A549 (cell line): ENCODE measurements around the gene ZC3H14. TPM values are rescaled to one million over a fixed set of nuclear protein-coding genes. Genes with fewer than 3 reads are reported as not detected.

Source experiments
- ATAC-seq, 2 experiments: fragments of 200-7000 bp in 1 of 2; fragments of >200 bp in 1 of 2; cut with Nextera tagmentation in 1 of 2; cut with Tn5 transposase in 1 of 2; 3 replicates each; pipeline versions ENCODE4 v1.8.0 to v1.9.1; 2018 to 2020; ENCODE audit warnings: mild to moderate bottlenecking in 1 of 2, moderate library complexity in 1 of 2
- CTCF ChIA-PET: fragments of 300-600 bp; sonication (Branson Sonifier 250); formaldehyde crosslinking; extraction: SDS; loops from one replicate; lab custom pipeline; 2021; ENCODE audit warnings: antibody characterized with exemption, inconsistent platforms; lab: Yijun Ruan, JAX
- POLR2A ChIA-PET: fragments of 350-600 bp; formaldehyde crosslinking; extraction: SDS; loops from one replicate; lab custom pipeline; 2021; ENCODE audit warnings: antibody characterized with exemption, inconsistent platforms; lab: Yijun Ruan, JAX
- DNase-seq, 2 experiments: peaks; one replicate each; pipeline versions ENCODE4 v3.0.0 to v3.0.0-alpha.2; 2011 to 2016; ENCODE audit warnings: low read depth in 1 of 2, low spot score in 1 of 2
- FAIRE-seq: peaks from 2 replicates; lab custom pipeline; 2011; peaks lifted over from hg19 to GRCh38; lab: Jason Lieb, UNC
- H3K27ac ChIP-seq, 2 experiments: fragments of >200 bp; sonication (Bioruptor Twin); formaldehyde crosslinking; 3 replicates each; pipeline ENCODE4 v1.5.1; 2016 to 2017
- H3K4me1 ChIP-seq: fragments of >200 bp; sonication (Bioruptor Twin); formaldehyde crosslinking; 3 replicates; pipeline ENCODE4 v1.6.1; 2016
- H3K4me2 ChIP-seq: fragments of >200 bp; sonication (Bioruptor Twin); formaldehyde crosslinking; 3 replicates; pipeline ENCODE4 v1.6.1; 2016
- H3K4me3 ChIP-seq: fragments of >200 bp; sonication (Bioruptor Twin); formaldehyde crosslinking; 3 replicates; pipeline ENCODE4 v1.5.1; 2016
- H3K9me3 ChIP-seq: fragments of >200 bp; sonication (Bioruptor Twin); formaldehyde crosslinking; 3 replicates; pipeline ENCODE4 v1.6.1; 2016
- BCL3 ChIP-seq: fragments of >200 bp; sonication (Bioruptor Twin); formaldehyde crosslinking; IDR thresholded peaks from 3 replicates; pipeline ENCODE4 v1.6.1; 2016
- E2F6 ChIP-seq: IDR thresholded peaks from 2 replicates; pipeline ENCODE4 v1.6.1; 2012; ENCODE audit warnings: low read depth, borderline replicate concordance
- EP300 ChIP-seq, 2 experiments: fragments of >200 bp; sonication (Bioruptor Twin); formaldehyde crosslinking; IDR thresholded peaks; 2 replicates in 1 of 2; 3 replicates in 1 of 2; pipeline ENCODE4 v1.6.1; 2016 to 2017
- GATA3 ChIP-seq: IDR thresholded peaks from 2 replicates; pipeline ENCODE4 v1.6.1; 2012; ENCODE audit warnings: borderline replicate concordance
- HEYL ChIP-seq: fragments of 250-450 bp; sonication (Bioruptor Pico); IDR thresholded peaks from 2 replicates; pipeline ENCODE4 v1.8.0; 2021; ENCODE audit warnings: mild to moderate bottlenecking, moderate library complexity
- HMGXB4 ChIP-seq: fragments of 250-450 bp; sonication (Bioruptor Pico); IDR thresholded peaks from 2 replicates; pipeline ENCODE4 v1.5.0; 2021; ENCODE audit warnings: mild to moderate bottlenecking, moderate library complexity, borderline replicate concordance
- HOXB5 ChIP-seq: fragments of 250-450 bp; sonication (Bioruptor Pico); IDR thresholded peaks from 2 replicates; pipeline ENCODE4 v1.5.0; 2020; ENCODE audit warnings: mild to moderate bottlenecking, moderate library complexity
- KDM1A ChIP-seq: fragments of 200-600 bp; sonication (generic); IDR thresholded peaks from 2 replicates; pipeline ENCODE4 v1.6.1; 2016; ENCODE audit warnings: low read depth, mild to moderate bottlenecking
- MAFK ChIP-seq: fragments of 450-650 bp; IDR thresholded peaks from 2 replicates; pipeline ENCODE4 v1.6.1; 2014; ENCODE audit not compliant: partially characterized antibody
- MAX ChIP-seq: IDR thresholded peaks from 2 replicates; pipeline ENCODE4 v1.6.1; 2012
- MYC ChIP-seq: IDR thresholded peaks from 2 replicates; pipeline ENCODE4 v1.6.1; 2012; ENCODE audit warnings: mild to moderate bottlenecking, inconsistent platforms, low read length, improper control_type of control experiment, borderline replicate concordance
- RAD21 ChIP-seq, 2 experiments: fragments of >200 bp in 1 of 2; sonication (Bioruptor Twin) in 1 of 2; formaldehyde crosslinking in 1 of 2; IDR thresholded peaks in 1 of 2; conservative IDR thresholded peaks in 1 of 2; 2 replicates in 1 of 2; 3 replicates in 1 of 2; pipeline ENCODE4 v1.6.1; 2012 to 2018; ENCODE audit warnings: inconsistent platforms in 1 of 2
- SMC3 ChIP-seq: fragments of >200 bp; sonication (Bioruptor Twin); formaldehyde crosslinking; IDR thresholded peaks from 3 replicates; pipeline ENCODE4 v1.6.1; 2018; ENCODE audit warnings: inconsistent platforms
- TFCP2L1 ChIP-seq: fragments of 250-450 bp; sonication (Bioruptor Pico); IDR thresholded peaks from 2 replicates; pipeline ENCODE4 v1.5.0; 2021; ENCODE audit warnings: mild to moderate bottlenecking
- TP53 ChIP-seq: fragments of 250-450 bp; sonication (Bioruptor Pico); IDR thresholded peaks from 2 replicates; pipeline ENCODE4 v1.5.0; 2021; ENCODE audit warnings: mild to moderate bottlenecking, moderate library complexity
- ZC3H11A ChIP-seq: fragments of 450-650 bp; IDR thresholded peaks from 2 replicates; pipeline ENCODE4 v1.6.1; 2014; ENCODE audit warnings: antibody characterized with exemption, mild to moderate bottlenecking
- ZFP36 ChIP-seq: fragments of 450-650 bp; IDR thresholded peaks from 2 replicates; pipeline ENCODE4 v1.6.1; 2014; ENCODE audit warnings: borderline replicate concordance; ENCODE audit not compliant: partially characterized antibody
- WGBS: methylation state at CpG from one replicate; pipeline ENCODE4 v1.1.6; 2017; ENCODE audit errors: missing lambda C conversion rate; 5-methylcytosine and 5-hydroxymethylcytosine counted together
- polyA plus RNA-seq, 4 experiments: library from polyadenylated mRNA; depleted of rRNA in 3 of 4; stranded (reverse); fragments of >200 nt; fragmentation: RNase III in 1 of 4; extraction: RNeasy Plus Mini Kit Qiagen cat#74134 plus additional on column Dnase treatment in 1 of 4; gene quantifications; 2 replicates in 3 of 4; 3 replicates in 1 of 4; pipeline ENCODE4 v1.2.3, GENCODE V29; 2011 to 2017

Gene ZC3H14
- polyA plus RNA-seq, 2 of the 4 experiments (the other 2 are of a cell fraction), result 64.5 to 141 TPM

GRCh38 chr14:88551094-88551870, 11.6 kb upstream of the ZC3H14 start (continued):
- TF ChIP-seq MAFK (no peak), HMGXB4 (CRISPR knock-in tag) (peak; percentile 82; the same call in 1 of the 2 replicates), BCL3 (peak; percentile 67; the same call in 1 of the 3 replicates), SMC3 (peak; percentile 31; the same call in 1 of the 3 replicates)
- TF ChIP-seq, all 56 proteins: peak for 21

GRCh38 chr14:88551980-88552431, 10.8 kb upstream of the ZC3H14 start:
- Histone ChIP-seq H3K4me1 (peaks cover 32% of the 10 kb centered on the region), H3K4me3 (peak overlapping the region; percentile 63), H3K27ac (peak overlapping the region; percentile 86 to 91; a peak in 5 of 6 replicates), H3K4me2 (peak overlapping the region; percentile 90), H3K9me3 (no peaks in the 10 kb centered on the region)
- ATAC-seq (no peak), DNase-seq (no peak), FAIRE-seq (no peak)
- ChIA-PET POLR2A (no interaction called here), CTCF (interaction anchor here (0.9 to 1.5 kb wide), 3 partner anchors 8 to 59 kb away, joined by 3 to 4 read pairs (median 3); no protein-coding TSS in a partner anchor)
- TF ChIP-seq TP53 (CRISPR knock-in tag) (no peak), HMGXB4 (CRISPR knock-in tag) (no peak), RAD21 (conservative IDR thresholded peaks at IDR 0.05 in 1 of 2, IDR thresholded peaks at IDR 0.05 in 1 of 2) (no peak), KDM1A (no peak), ZC3H11A (no peak), MAX (no peak), E2F6 (no peak), ZFP36 (no peak), SMC3 (no peak), EP300 (IDR thresholded peaks at IDR 0.05) (no peak), TFCP2L1 (CRISPR knock-in tag) (no peak)
- WGBS, result 87% methylated on average over 19 of the region's 23 CpGs

GRCh38 chr14:88552876-88553275, 10.0 kb upstream of the ZC3H14 start:
- TF ChIP-seq HEYL (CRISPR knock-in tag) (no peak), MAFK (no peak), GATA3 (peak; percentile 21; the same call in 1 of the 2 replicates), MYC (no peak), HOXB5 (no peak)
- Histone ChIP-seq H3K27ac (no peak overlapping the region), H3K4me2 (peak overlapping the region; percentile 90), H3K4me1 (peaks cover 32% of the 10 kb centered on the region), H3K9me3 (no peaks in the 10 kb centered on the region), H3K4me3 (0 out of 3 replicates have a peak overlapping the region, but pooled peaks have one; percentile 70)
- ATAC-seq (no peak), FAIRE-seq (no peak), DNase-seq (no peak)
- WGBS, result 19% methylated on average over 2 of the region's 2 CpGs
- CTCF ChIA-PET, result interaction anchor here (1.5 kb wide), 1 partner anchor 60 kb away, joined by 3 read pairs; no protein-coding TSS in a partner anchor
- POLR2A ChIA-PET, result no interaction called here
